ENCODE results near the gene MFAP2.
A peak's percentile ranks its signal among the peaks of the same experiment; 100 is the strongest.

MFAP2 gene

DNA sequence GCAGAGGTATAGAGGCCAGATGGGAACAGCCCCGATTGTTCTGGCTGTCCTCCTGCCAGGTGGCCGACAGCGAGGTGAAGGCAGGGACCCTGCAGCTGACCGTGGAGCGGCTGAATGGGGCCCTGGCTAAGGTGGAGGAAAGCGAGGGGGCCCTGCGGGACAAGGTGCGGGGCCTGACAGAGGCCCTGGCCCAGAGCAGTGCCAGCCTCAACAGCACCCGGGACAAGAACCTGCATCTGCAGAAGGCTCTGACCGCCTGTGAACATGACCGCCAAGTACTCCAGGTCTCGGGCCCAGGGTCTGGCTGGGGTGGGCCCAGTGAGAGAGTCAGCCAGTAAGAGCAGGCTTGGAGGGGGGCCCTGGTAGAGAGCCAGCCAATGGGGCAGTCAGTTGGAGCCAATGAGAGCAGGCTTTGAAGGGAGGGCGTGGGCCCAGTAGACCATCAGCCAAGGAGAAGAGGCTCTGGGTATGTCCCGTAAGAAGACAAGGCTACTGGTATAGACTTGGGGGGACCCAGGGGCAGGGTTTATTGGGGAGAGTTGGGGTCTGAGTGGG lies 11.3 kb downstream of the MFAP2 start:
- H3K27ac ChIP-seq (ENCODE audit: extremely low read depth, low read depth, low read length), result no peak overlapping the region
- H3K4me3 ChIP-seq (ENCODE audit: low read depth, low read length), result no peak overlapping the region
- CTCF ChIA-PET, result interaction anchor here (1.2 kb wide), 1 partner anchor 9 kb away, joined by 3 read pairs; no protein-coding TSS in a partner anchor
- H3K4me1 ChIP-seq (ENCODE audit: control insufficient read depth, insufficient read depth, low read length), result peaks cover 8% of the 10 kb centered on the region; the same call in 1 of the 2 replicates
- TF ChIP-seq SP2 (tag by site-specific recombination; IDR thresholded peaks at IDR 0.05) (peak; percentile 34; the same call in 1 of the 2 replicates), ZNF416 (tag by site-specific recombination; IDR thresholded peaks at IDR 0.05) (no peak), ZNF248 (tag by site-specific recombination; IDR thresholded peaks at IDR 0.05) (no peak), ZNF394 (tag by site-specific recombination; IDR thresholded peaks at IDR 0.05; ENCODE audit: borderline replicate concordance) (no peak)
- H3K36me3 ChIP-seq (ENCODE audit: control insufficient read depth in 2 of 2, insufficient read depth in 1 of 2, low read length in 2 of 2), result peaks cover 3 to 75% of the 10 kb centered on the region in 2 experiments; a peak in 2 of 3 replicates
- POLR2A ChIA-PET, result interaction anchor here (1.0 to 4.1 kb wide), 3 partner anchors 8 to 17 kb away, joined by 3 to 23 read pairs (median 3); partner anchors contain the start of gene MFAP2
- H3K9me3 ChIP-seq (ENCODE audit: control insufficient read depth, insufficient read depth, low read depth, low read length), result no peaks in the 10 kb centered on the region

DNA sequence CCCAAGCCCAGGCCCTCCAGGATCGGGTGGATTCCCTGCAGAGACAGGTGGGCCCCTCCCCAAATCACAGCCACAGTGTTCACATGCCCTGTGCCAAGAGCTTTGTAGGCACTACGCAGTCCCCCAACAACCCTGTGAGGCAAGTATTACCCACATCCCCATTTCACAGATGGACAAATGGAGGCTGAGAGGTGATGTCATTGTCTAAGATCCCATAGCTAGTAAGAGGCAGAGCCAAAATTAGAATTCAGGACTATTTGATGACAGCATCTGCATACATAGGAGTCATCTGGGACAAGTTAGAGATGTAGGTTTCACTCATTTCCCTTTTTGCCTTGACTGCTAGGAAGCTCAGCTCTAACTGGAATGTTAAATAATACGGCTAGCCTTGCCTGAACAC lies 12.0 kb downstream of the MFAP2 start:
- TF ChIP-seq, protein P1, sequence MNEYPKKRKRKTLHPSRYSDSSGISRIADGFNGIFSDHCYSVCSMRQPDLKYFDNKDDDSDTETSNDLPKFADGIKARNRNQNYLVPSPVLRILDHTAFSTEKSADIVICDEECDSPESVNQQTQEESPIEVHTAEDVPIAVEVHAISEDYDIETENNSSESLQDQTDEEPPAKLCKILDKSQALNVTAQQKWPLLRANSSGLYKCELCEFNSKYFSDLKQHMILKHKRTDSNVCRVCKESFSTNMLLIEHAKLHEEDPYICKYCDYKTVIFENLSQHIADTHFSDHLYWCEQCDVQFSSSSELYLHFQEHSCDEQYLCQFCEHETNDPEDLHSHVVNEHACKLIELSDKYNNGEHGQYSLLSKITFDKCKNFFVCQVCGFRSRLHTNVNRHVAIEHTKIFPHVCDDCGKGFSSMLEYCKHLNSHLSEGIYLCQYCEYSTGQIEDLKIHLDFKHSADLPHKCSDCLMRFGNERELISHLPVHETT (tag by site-specific recombination; IDR thresholded peaks at IDR 0.05), result 0 out of 2 replicates have a peak, but pooled peaks have one; percentile 32
- TF ChIP-seq ZBTB17 (tag by site-specific recombination; IDR thresholded peaks at IDR 0.05), result no peak
- TF ChIP-seq, protein P2, sequence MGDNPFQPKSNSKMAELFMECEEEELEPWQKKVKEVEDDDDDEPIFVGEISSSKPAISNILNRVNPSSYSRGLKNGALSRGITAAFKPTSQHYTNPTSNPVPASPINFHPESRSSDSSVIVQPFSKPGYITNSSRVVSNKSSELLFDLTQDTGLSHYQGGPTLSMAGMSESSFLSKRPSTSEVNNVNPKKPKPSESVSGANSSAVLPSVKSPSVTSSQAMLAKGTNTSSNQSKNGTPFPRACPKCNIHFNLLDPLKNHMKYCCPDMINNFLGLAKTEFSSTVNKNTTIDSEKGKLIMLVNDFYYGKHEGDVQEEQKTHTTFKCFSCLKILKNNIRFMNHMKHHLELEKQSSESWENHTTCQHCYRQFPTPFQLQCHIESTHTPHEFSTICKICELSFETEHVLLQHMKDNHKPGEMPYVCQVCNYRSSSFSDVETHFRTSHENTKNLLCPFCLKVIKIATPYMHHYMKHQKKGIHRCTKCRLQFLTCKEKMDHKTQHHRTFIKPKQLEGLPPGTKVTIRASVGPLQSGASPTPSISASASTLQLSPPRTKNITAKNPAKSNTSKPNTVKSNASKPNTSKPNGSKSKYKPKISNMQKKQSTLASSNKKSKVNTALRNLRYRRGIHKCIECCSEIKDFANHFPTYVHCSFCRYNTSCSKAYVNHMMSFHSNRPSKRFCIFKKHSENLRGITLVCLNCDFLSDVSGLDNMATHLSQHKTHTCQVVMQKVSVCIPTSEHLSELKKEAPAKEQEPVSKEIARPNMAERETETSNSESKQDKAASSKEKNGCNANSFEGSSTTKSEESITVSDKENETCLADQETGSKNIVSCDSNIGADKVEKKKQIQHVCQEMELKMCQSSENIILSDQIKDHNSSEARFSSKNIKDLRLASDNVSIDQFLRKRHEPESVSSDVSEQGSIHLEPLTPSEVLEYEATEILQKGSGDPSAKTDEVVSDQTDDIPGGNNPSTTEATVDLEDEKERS (tag by site-specific recombination; IDR thresholded peaks at IDR 0.05), result 0 out of 2 replicates have a peak, but pooled peaks have one; percentile 56
- no peak for TF ChIP-seq ZNF529 (tag by site-specific recombination; IDR thresholded peaks at IDR 0.05; ENCODE audit: insufficient replicate concordance)
- TF ChIP-seq, protein P3, sequence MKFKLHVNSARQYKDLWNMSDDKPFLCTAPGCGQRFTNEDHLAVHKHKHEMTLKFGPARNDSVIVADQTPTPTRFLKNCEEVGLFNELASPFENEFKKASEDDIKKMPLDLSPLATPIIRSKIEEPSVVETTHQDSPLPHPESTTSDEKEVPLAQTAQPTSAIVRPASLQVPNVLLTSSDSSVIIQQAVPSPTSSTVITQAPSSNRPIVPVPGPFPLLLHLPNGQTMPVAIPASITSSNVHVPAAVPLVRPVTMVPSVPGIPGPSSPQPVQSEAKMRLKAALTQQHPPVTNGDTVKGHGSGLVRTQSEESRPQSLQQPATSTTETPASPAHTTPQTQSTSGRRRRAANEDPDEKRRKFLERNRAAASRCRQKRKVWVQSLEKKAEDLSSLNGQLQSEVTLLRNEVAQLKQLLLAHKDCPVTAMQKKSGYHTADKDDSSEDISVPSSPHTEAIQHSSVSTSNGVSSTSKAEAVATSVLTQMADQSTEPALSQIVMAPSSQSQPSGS (tag by site-specific recombination; IDR thresholded peaks at IDR 0.05; ENCODE audit: low read depth), result peak; percentile 84
- TF ChIP-seq KLF8 (tag by site-specific recombination; IDR thresholded peaks at IDR 0.05), result 0 out of 2 replicates have a peak, but pooled peaks have one; percentile 37
- Histone ChIP-seq H3K4me1 (ENCODE audit: control insufficient read depth, insufficient read depth, low read length) (peaks cover 8% of the 10 kb centered on the region; the same call in 1 of the 2 replicates), H3K9me3 (ENCODE audit: control insufficient read depth, insufficient read depth, low read depth, low read length) (no peaks in the 10 kb centered on the region), H3K4me3 (ENCODE audit: low read depth, low read length) (no peak overlapping the region), H3K36me3 (ENCODE audit: control insufficient read depth in 2 of 2, insufficient read depth in 1 of 2, low read length in 2 of 2) (peaks cover 3 to 74% of the 10 kb centered on the region in 2 experiments; a peak in 2 of 3 replicates), H3K27ac (ENCODE audit: extremely low read depth, low read depth, low read length) (no peak overlapping the region)
- CTCF ChIA-PET, result interaction anchor here (1.2 kb wide), 1 partner anchor 8 kb away, joined by 3 read pairs; no protein-coding TSS in a partner anchor
- POLR2A ChIA-PET, result interaction anchor here (4.1 kb wide), 1 partner anchor 10 kb away, joined by 23 read pairs; the partner anchor contains the start of gene MFAP2

DNA sequence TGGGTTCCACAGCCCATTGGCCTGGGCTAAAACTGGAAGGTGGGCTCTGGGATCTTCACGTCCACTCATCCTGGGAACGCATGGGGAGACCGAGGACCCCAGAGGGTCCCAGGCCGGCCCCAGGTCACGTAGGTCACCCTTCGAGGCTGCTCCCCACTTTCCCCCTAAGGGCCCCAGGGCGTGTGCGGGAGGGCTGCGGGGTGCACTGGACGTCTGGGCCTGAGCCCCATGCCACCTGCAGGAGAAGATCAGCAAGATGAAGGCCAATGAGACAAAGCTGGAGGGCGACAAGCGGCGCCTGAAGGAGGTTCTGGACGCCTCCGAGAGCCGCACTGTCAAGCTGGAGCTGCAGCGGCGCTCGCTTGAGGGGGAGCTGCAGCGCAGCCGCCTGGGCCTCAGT lies 12.5 kb downstream of the MFAP2 start:
- peaks cover 8% of the 10 kb centered on the region; the same call in 1 of the 2 replicates for H3K4me1 ChIP-seq (ENCODE audit: control insufficient read depth, insufficient read depth, low read length)
- H3K36me3 ChIP-seq (ENCODE audit: control insufficient read depth in 2 of 2, insufficient read depth in 1 of 2, low read length in 2 of 2), result peaks cover 3 to 70% of the 10 kb centered on the region in 2 experiments; a peak in 2 of 3 replicates
- TF ChIP-seq ZNF777 (tag by site-specific recombination; IDR thresholded peaks at IDR 0.05; ENCODE audit: borderline replicate concordance), result no peak
- no peaks in the 10 kb centered on the region for H3K9me3 ChIP-seq (ENCODE audit: control insufficient read depth, insufficient read depth, low read depth, low read length)
- no peak overlapping the region; the same call in 1 of the 2 replicates for H3K27ac ChIP-seq (ENCODE audit: extremely low read depth, low read depth, low read length)
- ChIA-PET CTCF (interaction anchor here (8.7 kb wide), 1 partner anchor 79 kb away, joined by 115 read pairs; no protein-coding TSS in a partner anchor), POLR2A (interaction anchor here (0.8 to 4.1 kb wide), 2 partner anchors 11 to 21 kb away, joined by 3 to 23 read pairs; partner anchors contain the start of gene MFAP2)
- H3K4me3 ChIP-seq (ENCODE audit: low read depth, low read length), result no peak overlapping the region

All from HEK293 (cell line).